ENCODE measurements around the gene ARHGAP45. TPM values are rescaled to one million over a fixed set of nuclear protein-coding genes. Genes with fewer than 3 reads are reported as not detected.
A peak's percentile ranks its signal among the peaks of the same experiment; 100 is the strongest.

Gene ARHGAP45
- polyA plus RNA-seq, 2 of the 4 experiments (the other 2 are of a cell fraction), result 1.2 to 1.9 TPM

GRCh38 chr19:1074544-1075283, 7.7 kb downstream of the ARHGAP45 start (continued):
- TF ChIP-seq, protein P1, sequence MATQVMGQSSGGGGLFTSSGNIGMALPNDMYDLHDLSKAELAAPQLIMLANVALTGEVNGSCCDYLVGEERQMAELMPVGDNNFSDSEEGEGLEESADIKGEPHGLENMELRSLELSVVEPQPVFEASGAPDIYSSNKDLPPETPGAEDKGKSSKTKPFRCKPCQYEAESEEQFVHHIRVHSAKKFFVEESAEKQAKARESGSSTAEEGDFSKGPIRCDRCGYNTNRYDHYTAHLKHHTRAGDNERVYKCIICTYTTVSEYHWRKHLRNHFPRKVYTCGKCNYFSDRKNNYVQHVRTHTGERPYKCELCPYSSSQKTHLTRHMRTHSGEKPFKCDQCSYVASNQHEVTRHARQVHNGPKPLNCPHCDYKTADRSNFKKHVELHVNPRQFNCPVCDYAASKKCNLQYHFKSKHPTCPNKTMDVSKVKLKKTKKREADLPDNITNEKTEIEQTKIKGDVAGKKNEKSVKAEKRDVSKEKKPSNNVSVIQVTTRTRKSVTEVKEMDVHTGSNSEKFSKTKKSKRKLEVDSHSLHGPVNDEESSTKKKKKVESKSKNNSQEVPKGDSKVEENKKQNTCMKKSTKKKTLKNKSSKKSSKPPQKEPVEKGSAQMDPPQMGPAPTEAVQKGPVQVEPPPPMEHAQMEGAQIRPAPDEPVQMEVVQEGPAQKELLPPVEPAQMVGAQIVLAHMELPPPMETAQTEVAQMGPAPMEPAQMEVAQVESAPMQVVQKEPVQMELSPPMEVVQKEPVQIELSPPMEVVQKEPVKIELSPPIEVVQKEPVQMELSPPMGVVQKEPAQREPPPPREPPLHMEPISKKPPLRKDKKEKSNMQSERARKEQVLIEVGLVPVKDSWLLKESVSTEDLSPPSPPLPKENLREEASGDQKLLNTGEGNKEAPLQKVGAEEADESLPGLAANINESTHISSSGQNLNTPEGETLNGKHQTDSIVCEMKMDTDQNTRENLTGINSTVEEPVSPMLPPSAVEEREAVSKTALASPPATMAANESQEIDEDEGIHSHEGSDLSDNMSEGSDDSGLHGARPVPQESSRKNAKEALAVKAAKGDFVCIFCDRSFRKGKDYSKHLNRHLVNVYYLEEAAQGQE (IDR thresholded peaks at IDR 0.05), result no peak
- peak; percentile 38 to 56; a peak in 2 of 5 replicates for TF ChIP-seq JUN (IDR thresholded peaks at IDR 0.05)
- TF ChIP-seq POLR2A (IDR thresholded peaks at IDR 0.05; ENCODE audit: low read length), result peak; percentile 64
- TF ChIP-seq KDM5A (IDR thresholded peaks at IDR 0.05), result no peak
- TF ChIP-seq KDM1A (IDR thresholded peaks at IDR 0.05; ENCODE audit: low read depth), result no peak
- no peak for TF ChIP-seq TP53 (CRISPR knock-in tag; IDR thresholded peaks at IDR 0.05)
- no peak for TF ChIP-seq TFCP2L1 (CRISPR knock-in tag; IDR thresholded peaks at IDR 0.05)
- no peak for TF ChIP-seq CHD2 (IDR thresholded peaks at IDR 0.05; ENCODE audit: low read length, partially characterized antibody)
- no peak for TF ChIP-seq EP300 (IDR thresholded peaks at IDR 0.05)
- TF ChIP-seq GATA3 (IDR thresholded peaks at IDR 0.05; ENCODE audit: borderline replicate concordance), result no peak
- TF ChIP-seq, protein P2, sequence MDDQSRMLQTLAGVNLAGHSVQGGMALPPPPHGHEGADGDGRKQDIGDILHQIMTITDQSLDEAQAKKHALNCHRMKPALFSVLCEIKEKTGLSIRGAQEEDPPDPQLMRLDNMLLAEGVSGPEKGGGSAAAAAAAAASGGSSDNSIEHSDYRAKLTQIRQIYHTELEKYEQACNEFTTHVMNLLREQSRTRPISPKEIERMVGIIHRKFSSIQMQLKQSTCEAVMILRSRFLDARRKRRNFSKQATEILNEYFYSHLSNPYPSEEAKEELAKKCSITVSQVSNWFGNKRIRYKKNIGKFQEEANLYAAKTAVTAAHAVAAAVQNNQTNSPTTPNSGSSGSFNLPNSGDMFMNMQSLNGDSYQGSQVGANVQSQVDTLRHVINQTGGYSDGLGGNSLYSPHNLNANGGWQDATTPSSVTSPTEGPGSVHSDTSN (IDR thresholded peaks at IDR 0.05), result 0 out of 2 replicates have a peak, but pooled peaks have one; percentile 23

GRCh38 chr19:1076046-1076386, 9.0 kb downstream of the ARHGAP45 start:
- Histone ChIP-seq H3K4me3 (no peak overlapping the region), H3K27ac (peak overlapping the region in 1 of 2 experiments; percentile 99; a peak in 1 of 6 replicates), H3K4me1 (peaks cover 13% of the 10 kb centered on the region), H3K9me3 (no peaks in the 10 kb centered on the region), H3K4me2 (no peak overlapping the region)
- no peak for DNase-seq (ENCODE audit: low read depth in 1 of 2, low spot score in 1 of 2)
- ChIA-PET CTCF (interaction anchor here (1.0 to 1.8 kb wide), 5 partner anchors 9 to 118 kb away, joined by 3 to 5 read pairs (median 5); no protein-coding TSS in a partner anchor), POLR2A (no interaction called here)
- no peak for ATAC-seq
- WGBS (ENCODE audit: missing lambda C conversion rate), result 89% methylated on average over 4 of the region's 4 CpGs
- no peak for TF ChIP-seq HOXB13 (CRISPR knock-in tag; IDR thresholded peaks at IDR 0.05; ENCODE audit: low read depth)
- TF ChIP-seq, protein P1 (IDR thresholded peaks at IDR 0.05), result no peak
- no peak for TF ChIP-seq CBX8 (IDR thresholded peaks at IDR 0.05)
- TF ChIP-seq CEBPB (IDR thresholded peaks at IDR 0.05), result no peak
- FAIRE-seq, result no peak

- Histone ChIP-seq H3K27ac (no peak overlapping the region), H3K4me2 (no peak overlapping the region), H3K4me1 (peaks cover 13% of the 10 kb centered on the region), H3K9me3 (no peaks in the 10 kb centered on the region), H3K4me3 (no peak overlapping the region)
- DNase-seq (ENCODE audit: low read depth in 1 of 2, low spot score in 1 of 2) (no peak), FAIRE-seq (no peak), ATAC-seq (no peak)
- CTCF ChIA-PET, result interaction anchor here (1.2 to 1.3 kb wide), 2 partner anchors 9 to 36 kb away, joined by 5 read pairs; no protein-coding TSS in a partner anchor
- WGBS (ENCODE audit: missing lambda C conversion rate), result 83% methylated on average over 16 of the region's 16 CpGs
- POLR2A ChIA-PET, result interaction anchor here (0.6 kb wide), 1 partner anchor 35 kb away, joined by 3 read pairs; no protein-coding TSS in a partner anchor
- no peak for TF ChIP-seq EHMT2 (IDR thresholded peaks at IDR 0.05; ENCODE audit: low read depth)
- TF ChIP-seq ZSCAN20 (CRISPR knock-in tag; IDR thresholded peaks at IDR 0.05), result no peak
- no peak for TF ChIP-seq ZC3H11A (IDR thresholded peaks at IDR 0.05)
- TF ChIP-seq TP53 (CRISPR knock-in tag; IDR thresholded peaks at IDR 0.05), result no peak
- TF ChIP-seq HMGXB4 (CRISPR knock-in tag; IDR thresholded peaks at IDR 0.05; ENCODE audit: borderline replicate concordance), result no peak
Measured at GRCh38 chr19:1076951-1077350, 10.0 kb downstream of the ARHGAP45 start.

Data from A549 (cell line).